Duodenal mucosa (tissue), 2 donors: ENCODE results near the gene KRT16.

Experiments used
- H3K27ac ChIP-seq: one replicate; pipeline ENCODE4 v1.7.0; 2013; ENCODE audit warnings: low read depth, low read length
- H3K27me3 ChIP-seq, 2 donors: one replicate each; pipeline ENCODE4 v1.7.0; 2013; ENCODE audit warnings: low read length in 2 of 2, control low read depth in 1 of 2; ENCODE audit not compliant: insufficient read depth in 2 of 2, control insufficient read depth in 1 of 2
- H3K36me3 ChIP-seq, 2 donors: one replicate each; pipeline ENCODE4 v1.7.0; 2013; ENCODE audit warnings: low read length in 2 of 2, control low read depth in 1 of 2; ENCODE audit not compliant: insufficient read depth in 2 of 2, control insufficient read depth in 1 of 2
- H3K4me1 ChIP-seq, 2 donors: one replicate each; pipeline ENCODE4 v1.7.0; 2013; ENCODE audit warnings: low read length in 2 of 2, control low read depth in 1 of 2; ENCODE audit not compliant: insufficient read depth in 2 of 2, control insufficient read depth in 1 of 2
- H3K4me3 ChIP-seq, 2 donors: one replicate each; pipeline ENCODE4 v1.7.0; 2013; ENCODE audit warnings: low read length in 2 of 2, low read depth in 1 of 2
- H3K9ac ChIP-seq, 2 donors: one replicate each; pipeline ENCODE4 v1.7.0; 2013; ENCODE audit warnings: low read length in 2 of 2, low read depth in 1 of 2
- H3K9me3 ChIP-seq, 2 donors: one replicate each; pipeline ENCODE4 v1.7.0; 2013; ENCODE audit warnings: low read length in 2 of 2, control low read depth in 1 of 2; ENCODE audit not compliant: control insufficient read depth in 1 of 2

The KRT16 gene

DNA sequence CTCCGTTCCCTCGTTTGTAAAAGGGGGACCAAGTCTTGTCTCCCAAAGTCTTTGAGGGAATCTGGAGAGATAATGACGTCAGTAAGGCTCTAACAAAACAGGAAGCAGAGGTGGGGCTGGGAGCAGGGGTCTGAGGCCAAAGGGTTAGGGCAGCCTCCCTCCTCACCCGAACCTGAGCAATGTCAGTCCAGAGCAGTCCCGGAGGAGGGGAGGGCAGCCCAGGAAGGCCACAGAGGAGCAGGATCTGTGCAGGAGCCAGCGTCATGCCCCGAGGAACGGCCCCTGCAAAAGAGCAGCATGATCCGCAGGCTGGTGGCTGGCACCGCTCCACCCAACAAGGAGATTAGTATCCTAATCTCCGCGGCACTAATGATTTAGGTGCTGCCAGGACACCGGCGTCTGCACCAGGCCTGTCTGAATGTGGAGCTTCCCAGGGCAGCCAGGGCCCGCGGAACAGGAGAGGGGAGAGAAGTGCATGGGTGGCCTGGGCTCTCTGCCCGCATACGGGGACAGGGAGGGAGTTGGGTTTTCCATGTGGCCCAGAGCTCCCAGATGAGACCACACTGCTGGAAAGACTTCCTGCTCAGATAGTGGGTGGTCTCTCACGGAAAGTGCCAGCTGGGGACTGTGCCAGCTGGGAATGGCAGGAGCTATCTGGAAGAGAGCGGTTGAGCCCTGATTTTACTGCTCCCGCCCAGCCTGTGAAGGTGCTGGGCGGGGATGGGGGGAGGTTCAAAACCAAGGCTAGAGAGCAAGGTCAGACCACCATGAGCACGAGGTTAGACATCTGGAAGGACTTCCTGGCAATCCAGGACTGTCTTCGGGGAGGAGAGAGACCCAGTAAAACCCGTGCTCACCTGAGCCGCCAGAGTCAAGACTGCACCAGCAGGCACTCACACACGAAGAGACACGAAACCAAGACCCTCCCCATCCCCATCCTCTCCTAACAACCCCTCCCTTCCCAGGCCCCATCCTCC lies 22.8 kb upstream of the KRT16 start:
- no peaks in the 10 kb centered on the region for H3K9me3 ChIP-seq
- H3K36me3 ChIP-seq: no peaks in the 10 kb centered on the region
- peaks cover 0 to 4% of the 10 kb centered on the region in 2 donors for H3K27me3 ChIP-seq
- peaks cover 30 to 37% of the 10 kb centered on the region in 2 donors for H3K4me1 ChIP-seq
- H3K27ac ChIP-seq: peak overlapping the region; percentile 43
- H3K9ac ChIP-seq: peak overlapping the region; percentile 21 to 64
- peak overlapping the region; percentile 32 to 38 for H3K4me3 ChIP-seq

DNA sequence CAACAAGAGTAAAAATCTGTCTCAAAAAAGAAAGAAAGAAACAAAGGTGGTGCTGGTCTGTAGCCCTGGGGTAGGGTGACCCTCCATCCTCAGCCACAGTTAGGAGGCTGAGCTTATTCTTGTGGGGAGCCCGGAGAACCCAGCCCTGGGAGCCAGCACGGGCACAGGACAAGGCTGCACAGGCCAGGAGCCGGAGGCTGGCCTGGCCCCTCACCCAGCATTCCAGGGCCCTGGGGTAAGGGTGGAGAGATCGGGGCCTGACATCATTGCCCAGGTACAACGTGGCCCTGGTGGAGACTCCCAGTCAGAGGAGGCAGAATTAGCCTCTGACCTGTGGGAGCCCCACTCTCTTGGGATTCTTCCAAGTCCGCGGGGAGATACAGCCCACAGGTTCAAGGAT lies 22.1 kb upstream of the KRT16 start:
- peaks cover 0 to 4% of the 10 kb centered on the region in 2 donors for H3K27me3 ChIP-seq
- H3K27ac ChIP-seq: no peak overlapping the region
- H3K9me3 ChIP-seq: no peaks in the 10 kb centered on the region
- no peaks in the 10 kb centered on the region for H3K36me3 ChIP-seq
- peaks cover 34 to 45% of the 10 kb centered on the region in 2 donors for H3K4me1 ChIP-seq
- peak overlapping the region; percentile 21 to 64 for H3K9ac ChIP-seq
- H3K4me3 ChIP-seq: peak overlapping the region in 1 of 2 donors; percentile 32

DNA sequence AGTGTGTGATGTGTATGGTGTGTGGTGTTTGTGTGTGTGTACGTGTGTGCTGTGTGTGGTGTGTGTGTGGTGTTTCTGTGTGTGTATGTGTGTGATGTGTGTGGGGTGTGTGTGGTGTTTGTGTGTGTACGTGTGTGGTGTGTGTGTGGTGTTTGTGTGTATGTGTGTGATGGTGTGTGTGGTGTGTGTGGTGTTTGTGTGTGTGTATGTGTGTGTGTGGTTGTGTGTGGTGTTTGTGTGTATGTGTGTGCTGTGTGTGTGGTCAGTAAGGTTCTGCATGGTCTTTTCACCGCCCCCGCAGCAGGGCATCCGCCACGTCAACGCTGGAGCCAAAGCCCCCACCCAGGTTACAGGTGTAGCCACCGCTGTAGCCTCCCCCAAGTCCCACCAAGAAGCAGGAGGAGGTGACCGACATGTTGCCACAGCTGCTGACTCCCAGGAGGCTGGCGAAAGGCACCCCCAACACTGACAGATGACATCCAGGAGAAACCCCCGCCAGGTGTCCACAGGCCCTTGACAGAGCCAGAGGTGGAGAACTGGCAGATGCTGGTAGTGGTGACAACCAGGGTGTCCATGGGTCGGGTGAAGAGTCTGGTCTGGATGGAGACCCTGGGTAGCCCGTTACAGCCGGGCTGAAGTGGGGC lies 21.1 kb upstream of the KRT16 start:
- peaks cover 34 to 45% of the 10 kb centered on the region in 2 donors for H3K4me1 ChIP-seq
- no peaks in the 10 kb centered on the region for H3K9me3 ChIP-seq
- no peak overlapping the region for H3K4me3 ChIP-seq
- no peaks in the 10 kb centered on the region for H3K36me3 ChIP-seq
- no peak overlapping the region for H3K27ac ChIP-seq
- peaks cover 0 to 4% of the 10 kb centered on the region in 2 donors for H3K27me3 ChIP-seq
- H3K9ac ChIP-seq: peak overlapping the region in 1 of 2 donors; percentile 14

DNA sequence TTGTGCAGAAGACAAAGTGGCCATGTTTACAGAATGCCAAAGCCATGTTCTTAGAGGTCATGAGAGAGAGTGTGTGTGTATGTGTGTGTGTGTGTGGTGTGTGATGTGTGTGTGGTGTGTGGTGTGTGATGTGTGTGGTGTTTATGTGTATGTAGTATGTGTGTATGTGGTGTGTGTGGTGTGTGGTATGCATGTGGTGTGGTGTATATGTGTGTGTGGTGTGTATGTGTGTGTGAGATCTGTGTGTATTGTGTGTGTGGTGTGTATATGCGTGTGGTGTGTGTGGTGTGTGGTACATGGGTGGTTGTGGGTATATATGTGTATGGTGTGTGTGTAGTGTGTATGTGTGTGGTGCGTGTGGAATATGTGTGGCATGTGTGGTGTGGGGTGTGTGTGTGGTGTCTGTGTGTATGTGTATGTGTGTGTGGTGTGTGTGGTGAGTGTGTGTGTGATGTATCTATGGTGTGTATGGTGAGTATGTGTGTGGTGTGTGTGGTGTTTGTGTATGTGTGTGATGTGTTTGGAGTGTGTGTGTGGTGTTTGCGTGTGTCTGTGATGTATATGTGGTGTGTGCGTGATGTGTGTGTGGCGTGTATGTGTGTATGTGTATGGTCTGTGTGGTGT lies 20.0 kb upstream of the KRT16 start:
- Histone ChIP-seq H3K4me3 (no peak overlapping the region), H3K9me3 (no peaks in the 10 kb centered on the region), H3K4me1 (peaks cover 34 to 45% of the 10 kb centered on the region in 2 donors), H3K27ac (no peak overlapping the region), H3K27me3 (peaks cover 0 to 4% of the 10 kb centered on the region in 2 donors), H3K9ac (peak overlapping the region in 1 of 2 donors; percentile 10), H3K36me3 (no peaks in the 10 kb centered on the region)

DNA sequence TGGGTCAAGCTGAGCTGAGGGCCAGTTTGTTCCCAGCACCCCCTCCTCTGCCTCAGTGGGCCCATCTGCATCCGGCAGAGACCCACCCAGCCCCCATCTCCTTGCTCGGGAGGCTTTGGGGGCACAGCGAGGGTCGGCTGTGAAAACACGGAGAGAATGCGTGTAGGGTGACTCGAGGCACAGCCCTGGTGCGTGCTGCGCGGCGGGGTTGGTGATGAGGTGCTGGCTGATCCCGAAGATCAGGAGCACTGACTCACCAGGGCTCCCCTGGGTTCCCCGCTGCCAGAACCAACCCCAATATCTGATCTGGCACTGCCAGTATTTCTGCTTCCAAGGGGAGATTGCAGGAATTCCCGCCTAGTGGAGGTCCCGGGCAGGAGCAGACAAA lies 19.3 kb upstream of the KRT16 start:
- Histone ChIP-seq H3K4me3 (peak overlapping the region in 1 of 2 donors; percentile 16), H3K27me3 (peaks cover 0 to 4% of the 10 kb centered on the region in 2 donors), H3K9me3 (no peaks in the 10 kb centered on the region), H3K9ac (peak overlapping the region; percentile 10 to 17), H3K4me1 (peaks cover 34 to 45% of the 10 kb centered on the region in 2 donors), H3K36me3 (no peaks in the 10 kb centered on the region), H3K27ac (no peak overlapping the region)

DNA sequence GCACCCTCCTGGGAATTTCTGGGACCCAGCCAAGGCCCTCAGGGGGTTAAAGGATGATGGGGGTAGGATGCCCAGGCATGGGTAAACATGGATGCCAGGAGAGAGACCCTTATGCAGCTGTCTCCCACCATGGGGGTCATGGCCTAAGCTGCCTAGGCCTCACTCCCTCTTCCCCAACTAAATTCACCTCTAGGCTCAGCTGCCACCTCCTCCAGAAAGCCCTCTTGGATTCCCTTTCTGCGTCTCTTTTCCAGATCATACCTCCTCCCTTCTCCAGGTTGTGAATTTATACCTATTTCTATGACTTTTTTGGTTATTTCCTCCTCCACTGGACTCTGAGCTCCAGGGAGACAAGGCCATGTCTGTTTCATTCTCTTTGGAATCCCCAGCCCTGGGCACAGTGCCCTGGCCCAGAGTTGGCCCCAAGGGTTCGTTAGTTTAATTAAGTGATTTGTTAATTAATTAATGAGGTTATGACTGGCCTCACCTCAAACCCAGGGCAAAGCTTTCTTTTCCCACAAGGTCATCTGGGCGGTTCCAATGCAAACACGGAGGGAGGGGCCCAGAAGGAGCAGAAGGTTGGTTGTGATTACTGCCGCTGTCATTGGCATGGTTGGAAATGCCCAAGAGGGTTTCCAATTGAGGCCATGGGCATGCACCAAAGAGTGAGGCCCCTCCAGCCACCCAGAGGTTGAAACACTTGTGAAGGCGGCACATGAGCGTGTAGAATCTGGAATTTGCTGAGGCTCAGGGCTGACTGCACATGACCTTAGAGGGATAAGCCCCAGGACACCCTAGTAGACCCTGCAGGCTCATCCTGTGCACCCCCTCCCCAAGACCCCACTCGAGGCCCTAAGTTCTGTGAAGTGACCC lies 18.7 kb upstream of the KRT16 start:
- Histone ChIP-seq H3K36me3 (no peaks in the 10 kb centered on the region), H3K27me3 (peaks cover 0 to 4% of the 10 kb centered on the region in 2 donors), H3K4me1 (peaks cover 34 to 40% of the 10 kb centered on the region in 2 donors), H3K27ac (peak overlapping the region; percentile 30), H3K4me3 (peak overlapping the region in 1 of 2 donors; percentile 16), H3K9ac (peak overlapping the region in 1 of 2 donors; percentile 17), H3K9me3 (no peaks in the 10 kb centered on the region)

DNA sequence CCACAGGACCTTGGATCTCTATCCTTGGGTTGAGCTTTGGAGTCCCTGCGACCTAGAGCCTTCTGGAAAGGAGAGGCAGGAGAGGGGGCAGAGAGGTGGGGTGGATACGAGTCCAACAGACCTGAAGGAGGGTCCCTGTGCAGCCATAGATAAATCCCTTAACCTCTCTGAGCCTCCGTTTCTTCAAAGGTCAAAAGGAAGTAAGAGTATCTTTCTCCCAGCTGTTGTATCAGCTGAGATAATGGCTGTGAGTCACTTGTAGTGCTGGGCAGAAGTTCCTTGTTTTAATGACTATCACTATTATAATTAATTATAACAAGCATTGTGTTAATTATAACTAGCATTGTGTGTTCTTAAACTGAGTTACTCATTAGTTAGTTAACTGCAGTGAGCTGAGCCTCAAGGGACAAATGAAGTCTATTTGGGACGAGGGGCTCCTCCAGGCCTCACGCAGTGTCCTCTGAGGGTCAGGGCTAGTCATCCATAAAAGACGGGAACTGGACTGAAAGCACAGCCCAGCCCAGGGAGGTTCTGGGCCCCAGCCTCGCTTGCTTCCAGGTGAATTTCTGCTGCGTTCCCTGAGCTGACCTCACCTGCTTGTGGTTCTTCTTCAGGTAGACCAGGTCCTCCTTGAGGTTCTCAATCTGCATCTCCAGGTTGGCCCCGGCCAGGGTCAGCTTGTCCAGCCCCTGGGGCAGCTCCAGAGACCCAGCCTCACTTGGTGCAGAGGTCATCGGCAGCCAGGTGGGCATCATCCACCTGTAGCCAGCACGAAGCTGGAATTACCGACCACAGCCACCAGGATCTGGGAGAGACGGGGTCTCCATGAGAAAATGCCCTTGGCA lies 17.5 kb upstream of the KRT16 start:
- H3K9ac ChIP-seq: no peak overlapping the region
- H3K27ac ChIP-seq: no peak overlapping the region
- peaks cover 21 to 28% of the 10 kb centered on the region in 2 donors for H3K4me1 ChIP-seq
- no peaks in the 10 kb centered on the region for H3K9me3 ChIP-seq
- peaks cover 0 to 4% of the 10 kb centered on the region in 2 donors for H3K27me3 ChIP-seq
- no peak overlapping the region for H3K4me3 ChIP-seq
- H3K36me3 ChIP-seq: no peaks in the 10 kb centered on the region

DNA sequence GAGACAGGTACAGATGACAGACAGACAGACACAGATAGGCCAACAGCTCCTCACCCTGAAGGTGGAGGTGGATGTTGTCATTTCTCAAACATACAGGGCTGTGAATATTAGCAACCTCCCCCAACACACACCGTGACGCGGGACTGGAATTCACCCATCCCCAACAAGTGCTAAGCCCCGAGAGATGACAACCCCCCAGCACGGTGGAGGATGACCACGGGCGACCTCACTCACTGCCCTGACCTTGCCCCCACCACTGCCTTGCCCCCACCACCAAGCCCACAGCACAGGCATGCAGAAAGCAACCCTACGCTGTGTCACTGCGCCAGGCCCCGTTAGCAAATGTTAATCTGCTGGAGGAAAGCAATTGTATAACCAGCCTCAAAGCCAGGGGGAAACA lies 16.7 kb upstream of the KRT16 start:
- Histone ChIP-seq H3K36me3 (no peaks in the 10 kb centered on the region), H3K4me3 (no peak overlapping the region), H3K9me3 (no peaks in the 10 kb centered on the region), H3K4me1 (peaks cover 15 to 21% of the 10 kb centered on the region in 2 donors), H3K27me3 (peaks cover 0 to 4% of the 10 kb centered on the region in 2 donors), H3K9ac (no peak overlapping the region), H3K27ac (no peak overlapping the region)
